ENCODE data around the gene ZNF133.

The ZNF133 gene

GRCh38 chr20:18361678-18362077 is 73.4 kb downstream of the ZNF133 start:
- DNase-seq (ENCODE audit: low spot score) = no peak

GRCh38 chr20:18362916-18363315 is 74.6 kb downstream of the ZNF133 start:
- no peak for DNase-seq (ENCODE audit: low spot score)

- no peak for DNase-seq (ENCODE audit: low spot score)
Measured at GRCh38 chr20:18363708-18364107, 75.4 kb downstream of the ZNF133 start.

- no peak for DNase-seq (ENCODE audit: low spot score)
Measured at GRCh38 chr20:18364768-18365167, 76.4 kb downstream of the ZNF133 start.
